Head of caudate nucleus (tissue), 42 donors: ENCODE measurements around the gene CKB.

ENCODE experiments used
- DNase-seq, 42 donors: peaks; one replicate each; pipeline versions ENCODE4 v3.0.0 to v3.0.0-alpha.2; 2020 to 2021; ENCODE audit warnings: mixed read lengths in 7 of 42
- intact Hi-C: fragments of 100-400 bp; cut with DNase I; formaldehyde crosslinking; loops from one replicate; pipeline ENCODE4 v1.15.0; 2022

Gene CKB

DNA sequence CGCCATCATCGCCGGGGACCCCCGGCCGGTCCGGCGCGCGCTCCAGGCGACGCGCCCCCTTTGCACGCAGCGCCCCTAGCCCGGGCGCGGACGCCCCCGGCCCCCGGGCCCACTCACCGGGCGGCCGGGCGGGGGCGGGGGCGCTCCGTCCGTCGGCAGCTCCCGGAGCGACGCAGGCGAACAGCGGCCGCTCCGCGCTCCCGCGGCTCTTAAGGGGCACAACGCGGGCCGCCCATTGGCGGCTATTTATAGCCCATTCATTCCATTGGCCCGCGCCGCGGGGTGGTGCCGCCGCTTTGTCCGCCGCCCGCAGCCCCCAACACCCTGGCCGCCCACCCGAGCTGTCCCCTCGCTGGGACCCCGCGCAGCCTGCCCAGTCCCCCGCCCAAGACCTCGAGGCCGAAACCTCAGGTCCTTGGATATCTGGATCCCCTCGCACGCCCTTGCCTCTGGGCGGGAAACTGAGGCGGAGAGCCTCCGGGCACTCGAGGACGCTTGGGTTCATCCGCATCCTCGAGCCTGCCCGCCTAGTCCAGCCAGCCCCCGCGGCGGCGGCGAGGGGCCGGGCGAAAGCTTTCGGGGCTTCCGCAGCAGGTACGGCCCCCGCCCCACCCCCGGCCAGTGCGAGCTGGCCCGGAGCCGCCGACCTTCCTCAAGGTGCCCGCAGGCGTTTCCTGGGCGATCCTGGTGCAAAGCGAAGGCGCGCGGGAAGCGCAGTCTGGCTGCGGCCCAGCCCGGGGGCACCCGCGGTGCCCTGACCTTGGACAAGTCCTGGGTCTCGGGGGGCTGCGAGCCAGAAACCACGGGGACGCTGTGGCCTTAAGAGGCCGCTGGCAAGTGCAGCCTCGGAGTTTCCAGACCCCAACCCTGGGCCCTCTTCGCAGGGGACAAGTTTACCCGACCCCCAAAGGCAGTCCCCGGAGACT is at the start of gene CKB:
Gene CKB (minus strand): TSS at position 182 of the 926 bp plus-strand sequence. CDS start 337 bp downstream, outside the sequence.
- intact Hi-C loops = no loop called here
- peak; percentile 68 to 94 (median 89) for DNase-seq

DNA sequence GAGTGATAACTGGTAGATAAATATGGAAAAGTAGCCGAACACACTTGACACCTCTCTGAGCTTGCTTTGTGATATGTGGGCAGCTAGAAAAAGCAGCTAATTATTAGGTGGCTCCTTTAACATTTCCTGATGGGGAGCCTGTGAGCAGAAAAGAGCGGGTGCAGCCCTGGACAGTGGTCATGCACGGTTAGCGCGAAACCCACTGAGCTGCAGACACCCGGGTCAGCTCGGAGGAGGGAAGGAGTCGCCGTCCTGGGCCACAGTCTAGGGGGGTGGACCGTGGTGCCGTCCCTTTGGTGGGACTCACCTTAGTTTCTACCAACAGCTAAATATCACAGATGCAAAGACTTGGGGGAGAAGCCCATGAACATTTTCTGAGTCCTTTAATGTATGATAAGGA is 46.8 kb upstream of the CKB start:
- DNase-seq = no peak
- intact Hi-C loops = loop anchor here (10.0 kb wide), 1 partner anchor 355 kb away; the partner anchor contains the start of gene TDRD9

DNA sequence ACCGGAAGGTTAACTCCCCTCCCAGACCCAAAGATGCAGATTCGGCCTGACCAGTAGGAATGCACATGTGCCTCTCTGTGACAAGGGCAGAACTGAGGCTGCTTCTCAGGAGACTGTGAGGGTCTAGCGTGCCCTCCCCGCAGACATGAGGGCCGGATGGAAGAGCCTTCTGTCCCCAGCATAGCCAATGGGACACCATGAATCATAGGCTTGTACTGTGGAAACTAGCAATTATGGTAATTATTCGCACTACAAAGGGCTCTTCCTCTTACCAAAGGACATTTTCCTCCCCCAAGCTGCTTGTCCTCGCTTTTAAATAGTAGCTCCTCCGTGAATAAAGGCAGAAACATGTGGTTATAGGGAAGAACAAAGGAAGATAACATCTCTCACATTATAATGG is 46.3 kb upstream of the CKB start:
- intact Hi-C loops = loop anchor here (10.0 kb wide), 1 partner anchor 356 kb away; the partner anchor contains the start of gene TDRD9
- DNase-seq = no peak

DNA sequence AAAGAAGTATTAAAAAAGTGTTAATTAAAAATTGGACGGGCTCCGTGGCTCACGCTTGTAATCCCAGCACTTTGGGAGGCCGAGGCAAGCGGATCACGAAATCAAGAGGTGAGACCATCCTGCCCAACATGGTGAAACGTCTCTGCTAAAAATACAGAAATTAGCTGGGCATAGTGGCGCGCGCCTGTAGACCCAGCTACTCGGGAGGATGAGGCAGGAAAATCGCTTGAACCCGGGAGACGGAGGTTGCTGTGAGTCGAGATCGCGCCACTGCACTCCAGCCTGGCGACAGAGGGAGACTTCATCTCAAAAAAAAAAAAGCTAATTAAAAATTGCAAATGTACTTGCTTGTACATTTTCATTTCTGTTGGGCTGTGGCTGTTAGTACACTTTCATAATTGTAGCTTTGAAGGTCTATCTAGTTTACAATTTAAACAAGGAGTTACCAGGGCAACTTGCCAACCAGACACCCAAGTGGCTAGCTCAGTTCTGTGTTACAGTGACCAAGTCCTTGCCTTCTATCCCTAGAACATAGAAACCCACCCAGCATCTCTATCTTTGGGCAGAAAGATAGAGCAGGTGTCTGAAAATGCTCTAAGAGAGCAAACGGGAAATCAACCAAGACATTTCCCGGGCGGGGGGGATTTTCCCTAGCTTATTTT is 41.3 kb upstream of the CKB start:
- no peak for DNase-seq
- intact Hi-C loops = loop anchor here (10.0 kb wide), 1 partner anchor 361 kb away; the partner anchor contains the start of gene TDRD9

DNA sequence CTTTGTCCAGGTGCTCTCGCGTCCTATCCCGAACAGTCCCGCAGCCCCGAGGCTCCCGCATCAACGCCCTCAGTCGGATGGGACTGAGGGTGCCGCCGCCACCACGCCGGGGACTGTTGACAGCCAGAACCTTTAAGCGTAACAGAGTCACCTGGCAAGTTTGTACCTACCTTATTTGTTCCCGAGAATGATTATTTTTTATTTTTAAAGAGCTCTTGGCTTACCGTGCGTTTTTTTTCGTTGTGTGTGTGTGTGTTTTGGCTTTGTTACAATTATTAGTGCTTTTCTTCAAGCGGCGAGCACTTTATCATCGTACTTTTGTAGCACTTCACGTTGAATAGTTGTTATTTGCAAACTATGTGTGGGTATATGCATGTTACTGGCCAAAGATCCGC is 40.6 kb upstream of the CKB start:
- DNase-seq = peak in 3 of 42 donors; percentile 34 to 66 (median 55)
- intact Hi-C loops = loop anchor here (10.0 kb wide), 1 partner anchor 362 kb away; the partner anchor contains the start of gene TDRD9

DNA sequence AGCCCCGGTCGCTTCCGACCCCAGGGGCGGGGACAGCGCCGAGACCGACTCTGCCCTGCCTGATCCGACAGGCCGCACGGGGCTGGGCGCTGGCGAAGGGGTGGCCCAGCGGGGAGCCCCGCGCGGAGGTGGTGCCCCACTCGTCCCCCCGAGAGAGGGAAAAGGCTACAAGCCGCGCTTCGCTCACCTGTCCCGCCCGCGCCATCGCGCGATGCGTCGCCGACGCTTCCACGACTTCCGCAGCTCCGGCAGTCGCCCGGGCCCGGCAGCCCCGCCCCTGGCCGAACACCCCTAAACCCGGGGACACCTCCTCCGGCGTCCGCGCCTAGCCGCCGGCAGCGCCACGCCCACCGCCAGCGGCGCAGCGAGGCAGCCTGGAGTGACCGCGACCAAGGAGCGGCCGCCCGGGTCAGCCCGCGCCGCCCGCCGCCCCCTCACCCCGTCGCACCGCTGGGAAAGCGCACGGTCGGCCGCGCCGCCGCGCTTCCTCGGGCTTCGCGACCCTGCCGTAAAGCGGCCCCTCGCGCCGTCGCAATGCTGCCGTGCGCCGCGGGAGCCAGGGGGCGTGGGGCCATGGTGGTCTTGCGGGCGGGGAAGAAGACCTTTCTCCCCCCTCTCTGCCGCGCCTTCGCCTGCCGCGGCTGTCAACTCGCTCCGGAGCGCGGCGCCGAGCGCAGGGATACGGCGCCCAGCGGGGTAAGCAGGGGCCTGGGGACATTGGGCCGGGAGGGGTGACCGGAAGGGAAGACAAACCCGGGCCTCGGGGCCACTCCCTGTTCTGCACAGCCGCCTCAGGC is 40.0 kb upstream of the CKB start, which contains the start of the genes BAG5 and COA8:
Gene BAG5 (minus strand): TSS at position 229 of the 797 bp plus-strand sequence. CDS start 1,493 bp downstream, outside the sequence.
Gene COA8 (plus strand): TSS at position 532 of the 797 bp plus-strand sequence. CDS start 42 bp downstream, at position 574.
- intact Hi-C loops = loop anchor here (10.0 kb wide), 1 partner anchor 362 kb away; the partner anchor contains the start of gene TDRD9
- DNase-seq = peak; percentile 68 to 95 (median 89)

DNA sequence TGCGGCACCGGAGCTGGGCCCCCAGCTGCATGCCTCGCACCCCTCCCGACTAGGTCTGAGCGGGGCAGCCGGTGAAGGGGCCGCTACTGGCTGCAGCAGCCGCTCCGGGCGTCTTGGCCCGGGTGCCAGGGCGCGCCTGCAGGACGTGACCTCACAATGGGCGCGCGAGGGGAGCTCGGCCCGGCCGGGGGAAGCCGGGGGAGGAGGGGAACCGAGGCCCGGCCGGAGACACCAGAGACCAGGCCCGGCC is 39.5 kb upstream of the CKB start:
- peak in 5 of 42 donors; percentile 20 to 51 (median 44) for DNase-seq
- intact Hi-C loops = loop anchor here (10.0 kb wide), 1 partner anchor 363 kb away; the partner anchor contains the start of gene TDRD9

DNA sequence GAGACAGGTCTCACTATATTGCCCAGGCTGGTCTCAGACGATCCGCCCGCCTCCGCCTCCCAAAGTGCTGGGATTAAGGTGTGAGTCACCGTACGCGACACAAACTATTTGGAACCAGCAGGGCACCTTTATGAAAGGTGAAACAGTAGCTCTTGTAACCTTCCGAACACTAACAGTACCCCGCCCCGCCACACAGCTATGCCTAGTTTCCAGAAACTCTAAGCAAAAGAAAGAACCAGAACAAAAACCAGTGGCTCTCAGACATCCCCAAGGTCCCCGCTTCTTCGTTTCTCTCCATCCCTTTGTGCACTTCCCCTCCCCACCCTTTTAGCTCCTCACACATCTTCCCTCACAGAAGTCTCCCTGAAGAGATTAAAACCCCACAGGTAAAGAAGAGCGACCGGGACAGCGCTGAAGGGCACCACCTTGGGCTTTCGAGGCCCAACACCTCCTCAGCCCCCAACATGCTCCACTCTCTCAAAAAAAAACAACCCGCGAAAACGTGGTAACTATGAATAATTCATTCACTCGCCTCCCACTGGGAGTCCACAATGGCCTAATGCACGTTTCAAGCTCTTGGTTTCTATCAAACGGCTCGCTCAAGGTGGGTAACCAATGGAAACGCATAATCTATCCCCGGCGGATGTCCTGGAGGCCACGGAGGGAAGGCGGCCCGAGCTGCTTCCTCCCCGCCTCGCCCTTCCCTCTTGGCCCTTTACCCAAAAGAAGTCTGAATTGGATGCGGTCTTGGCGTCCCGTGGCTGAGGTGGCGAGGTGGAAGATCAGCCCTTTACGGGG is 39.0 kb upstream of the CKB start:
- DNase-seq = peak in 1 of 42 donors; percentile 11
- intact Hi-C loops = loop anchor here (10.0 kb wide), 1 partner anchor 363 kb away; the partner anchor contains the start of gene TDRD9

DNA sequence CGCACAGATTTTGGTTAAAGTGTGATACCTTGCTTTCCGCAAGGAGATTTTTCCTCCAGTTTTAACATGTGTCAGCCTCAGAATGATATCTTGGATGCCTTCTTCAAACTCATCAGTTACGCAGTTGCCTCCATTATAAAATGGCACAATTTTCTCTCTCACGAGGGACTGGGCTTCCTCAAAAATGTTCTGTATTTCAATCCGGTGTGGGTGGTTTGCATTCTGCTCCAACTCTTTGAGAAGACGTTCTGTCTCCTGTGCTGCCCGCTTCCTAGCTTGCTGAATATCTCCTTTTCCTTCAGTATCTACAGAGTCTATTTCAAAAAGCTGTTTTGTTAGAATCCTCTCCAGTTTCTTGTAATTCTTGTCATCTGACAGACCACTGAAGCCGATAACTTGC is 38.1 kb upstream of the CKB start:
- intact Hi-C loops = loop anchor here (10.0 kb wide), 1 partner anchor 364 kb away; the partner anchor contains the start of gene TDRD9
- no peak for DNase-seq

DNA sequence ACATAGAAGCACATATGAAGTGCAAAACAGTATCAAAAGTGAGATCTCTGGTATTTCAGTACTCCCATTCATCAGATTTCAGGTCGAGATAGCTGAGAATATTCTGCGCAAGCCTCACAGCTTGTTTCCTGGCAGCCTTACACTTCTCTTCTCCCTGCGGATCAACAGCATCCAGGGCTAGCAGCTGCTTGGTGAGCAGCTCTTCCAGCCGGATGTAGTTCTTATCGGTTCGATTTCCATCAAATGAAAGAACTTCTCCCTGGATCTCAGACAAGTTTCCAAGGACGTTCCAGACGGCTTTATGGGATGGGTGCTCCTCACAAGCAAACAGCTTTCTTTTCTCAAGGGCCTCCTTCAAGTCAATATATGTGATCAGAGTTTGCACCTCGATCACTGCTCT is 37.1 kb upstream of the CKB start:
- intact Hi-C loops = loop anchor here (10.0 kb wide), 1 partner anchor 365 kb away; the partner anchor contains the start of gene TDRD9
- no peak for DNase-seq

DNA sequence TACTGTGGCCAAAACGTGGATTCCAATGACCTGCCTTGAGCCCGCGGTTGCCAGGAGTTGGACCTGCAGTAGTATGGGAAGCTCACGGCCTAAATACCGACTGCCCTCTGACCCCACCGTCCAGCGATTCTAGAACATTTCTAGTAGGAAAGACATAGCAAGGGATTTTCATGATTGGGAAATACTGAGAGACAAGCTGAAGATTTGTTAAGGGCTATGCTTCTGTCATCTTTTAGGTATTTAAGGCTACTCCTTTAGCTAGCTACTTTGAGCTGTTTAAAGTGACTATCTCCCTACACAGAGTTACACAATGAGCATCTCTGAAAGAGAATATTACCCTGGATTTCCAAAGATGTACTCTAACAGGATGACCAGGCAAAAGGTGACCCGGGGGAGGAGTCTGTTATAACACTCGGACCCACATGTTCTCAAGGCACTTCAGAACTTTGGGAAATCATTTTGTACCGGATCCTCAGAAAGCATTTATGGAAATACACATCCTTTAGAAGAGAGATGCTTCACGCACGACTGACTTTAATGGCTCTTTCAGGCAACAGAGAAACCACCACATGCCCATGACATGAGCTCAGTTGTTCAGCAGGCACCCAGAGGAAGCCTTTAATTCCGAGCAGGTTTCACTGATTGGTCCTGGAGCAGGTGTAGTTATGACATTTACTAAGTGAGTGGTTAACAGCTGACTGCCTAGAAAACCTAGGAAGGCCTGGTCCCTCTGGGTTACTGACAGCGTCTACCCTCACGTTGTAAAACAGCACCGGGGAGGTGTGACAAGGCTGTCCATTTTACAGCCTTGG is 35.6 kb upstream of the CKB start:
- intact Hi-C loops = no loop called here
- no peak for DNase-seq

DNA sequence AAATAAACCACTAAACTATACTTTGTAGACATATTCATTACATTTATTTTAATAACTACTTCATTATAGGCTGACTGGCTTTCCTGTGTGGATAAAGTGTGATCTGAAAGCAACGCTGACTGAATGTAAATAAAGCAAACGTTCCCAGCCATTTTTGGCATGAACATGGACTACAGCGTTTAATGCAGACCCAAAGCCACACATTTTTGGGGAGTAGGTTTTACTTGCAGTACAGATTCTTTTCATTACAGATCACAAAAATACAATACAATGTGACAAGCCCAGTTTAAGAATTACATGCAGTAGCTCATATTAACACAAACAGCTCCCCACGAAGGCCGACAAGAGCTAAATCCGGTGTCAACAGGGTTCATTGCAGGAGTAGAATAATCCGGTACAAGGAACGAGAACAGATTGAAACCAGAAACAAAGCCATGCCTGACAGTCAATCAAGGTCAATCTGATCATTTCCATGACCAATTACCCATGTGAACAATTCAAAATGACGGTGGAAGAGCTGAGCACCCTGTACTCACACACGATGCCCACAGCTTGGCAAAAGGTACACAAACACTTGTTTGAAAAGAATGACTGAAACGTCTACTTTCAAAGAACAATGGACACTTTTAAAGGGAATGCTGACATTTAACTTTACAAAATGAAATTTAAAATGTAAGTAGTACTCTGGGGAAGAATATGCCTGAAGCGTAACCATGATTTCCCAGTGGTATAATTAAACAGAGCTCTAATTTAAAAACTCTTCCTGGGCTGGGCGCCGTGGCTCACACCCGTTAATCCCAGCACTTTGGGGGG is 34.5 kb upstream of the CKB start:
- intact Hi-C loops = no loop called here
- no peak for DNase-seq

DNA sequence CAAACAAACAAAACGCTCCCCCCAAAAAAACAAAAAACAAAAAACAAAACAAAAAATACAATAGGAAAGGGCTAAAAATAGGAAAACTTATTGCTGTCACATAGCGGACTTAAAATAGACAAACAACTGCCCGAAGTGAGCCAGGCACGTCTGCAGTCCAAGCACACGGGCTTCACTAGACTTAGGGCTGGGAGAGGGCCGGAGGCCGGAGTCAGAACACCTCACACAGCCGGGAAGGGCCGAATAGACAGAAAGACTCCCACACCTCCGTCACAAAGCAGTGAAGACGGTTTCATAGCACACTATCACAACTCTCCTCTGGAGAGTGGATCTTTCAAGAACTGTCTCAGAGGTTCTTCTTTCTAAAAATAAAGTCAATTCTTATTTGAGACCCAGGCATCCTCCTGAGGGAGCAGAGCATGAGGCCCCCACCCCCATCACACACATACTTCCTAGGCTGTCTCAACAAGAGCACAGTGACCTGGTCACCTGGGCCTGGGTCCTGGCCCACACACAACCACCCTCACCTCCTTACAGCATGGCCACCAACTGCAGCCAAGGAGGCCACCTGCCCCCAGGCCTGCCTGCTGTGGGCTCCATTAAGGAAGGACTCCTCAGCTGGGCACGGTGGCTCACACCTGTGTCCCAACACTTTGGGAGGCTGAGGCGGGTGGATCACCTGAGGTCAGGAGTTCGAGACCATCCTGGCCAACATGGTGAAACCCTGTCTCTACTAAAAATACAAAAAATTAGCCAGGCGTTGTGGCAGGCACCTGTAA is 33.1 kb upstream of the CKB start:
- intact Hi-C loops = no loop called here
- DNase-seq = no peak

DNA sequence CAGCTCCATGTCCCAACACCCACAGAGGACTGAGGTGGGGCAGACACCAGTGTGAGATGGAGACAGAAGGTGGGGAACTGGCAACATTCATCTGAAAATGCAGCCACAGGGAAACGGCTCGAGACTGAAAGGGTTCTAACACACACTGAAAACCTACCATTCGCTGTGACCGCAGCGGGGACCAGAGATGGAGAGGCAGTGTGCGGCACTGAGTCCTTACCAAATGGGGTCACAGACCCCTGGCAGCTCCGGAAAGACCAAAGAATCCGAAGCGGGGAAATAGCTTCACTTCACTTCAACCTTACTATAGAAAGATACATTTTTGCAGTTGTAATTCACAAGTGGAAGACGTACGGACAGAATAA is 30.2 kb upstream of the CKB start:
- DNase-seq = no peak
- intact Hi-C loops = no loop called here

DNA sequence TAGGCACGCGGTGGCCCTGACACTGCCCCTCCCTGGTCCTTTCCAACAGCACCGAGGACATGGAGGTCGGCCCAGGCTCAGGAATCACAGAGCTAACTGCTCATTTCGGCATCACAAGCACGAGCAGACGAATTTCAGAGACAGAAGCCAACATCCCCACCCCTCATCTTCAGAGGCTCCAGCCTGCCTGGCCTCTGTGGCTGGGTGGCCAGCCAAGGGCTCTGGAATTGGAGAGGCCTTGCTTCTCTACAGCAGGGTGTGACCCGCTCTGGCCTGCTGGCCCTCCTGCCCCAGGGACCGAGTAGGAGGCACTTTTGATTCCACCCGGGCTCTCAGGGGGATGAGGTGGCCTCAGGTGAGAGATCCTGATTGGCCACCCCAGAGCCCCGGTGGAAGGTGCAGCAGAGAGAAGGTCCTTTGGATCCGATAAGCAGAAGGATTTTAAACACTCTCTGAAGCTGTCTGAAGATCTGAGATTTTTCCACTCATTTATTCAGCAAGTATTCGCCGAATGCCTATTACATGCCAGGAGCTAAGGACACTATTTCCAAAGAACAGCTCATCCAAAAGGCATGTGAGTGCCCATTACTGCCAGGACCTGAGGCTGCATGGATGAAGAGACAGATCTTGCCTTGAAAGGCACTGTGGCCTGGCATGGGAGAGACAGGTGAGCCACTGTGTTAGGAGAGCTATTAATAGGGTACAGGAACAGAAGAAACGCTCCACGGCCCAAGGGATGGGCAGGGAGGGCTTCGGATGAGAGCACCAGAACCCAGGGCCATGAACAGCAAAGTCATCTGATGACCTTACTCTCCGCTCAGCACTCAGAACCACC is 29.6 kb upstream of the CKB start:
- DNase-seq = peak in 1 of 42 donors; percentile 41
- intact Hi-C loops = no loop called here
